OCI-LY3 (cell line): Measurements from ENCODE around the gene PMM2.

Source experiments
- H2AFZ ChIP-seq: fragments of 200-600, 300-600 bp; shearing (Covaris generic); 2 replicates; pipeline ENCODE4 v1.6.0; 2014; ENCODE audit warnings: antibody characterized with exemption, low read depth, low read length
- H3K27ac ChIP-seq: fragments of 200-600, 300-600 bp; sonication (generic); 2 replicates; pipeline ENCODE4 v1.5.1; 2014; ENCODE audit warnings: mild to moderate bottlenecking, low read length, moderate library complexity, mixed read lengths
- H3K27me3 ChIP-seq: fragments of 200-600, 300-600 bp; sonication (generic); 2 replicates; pipeline ENCODE4 v1.6.1; 2014; ENCODE audit warnings: low read depth, low read length, mixed read lengths
- H3K36me3 ChIP-seq: fragments of 200-600, 300-600 bp; sonication (generic); replicated peaks from 2 replicates; pipeline ENCODE3; 2014; ENCODE audit warnings: low read depth, low read length, mixed read lengths
- H3K4me1 ChIP-seq: fragments of 300-600, 200-600 bp; sonication (generic); 2 replicates; pipeline ENCODE4 v1.6.1; 2014; ENCODE audit warnings: low read length, mixed read lengths
- H3K4me2 ChIP-seq: fragments of 200-600, 300-600 bp; sonication (generic); 2 replicates; pipeline ENCODE4 v1.6.1; 2014; ENCODE audit warnings: low read length, mixed read lengths
- H3K4me3 ChIP-seq: fragments of 300-600, 200-600 bp; sonication (generic); 2 replicates; pipeline ENCODE4 v1.5.1; 2014; ENCODE audit warnings: antibody characterized with exemption, mild to moderate bottlenecking, low read length, moderate library complexity
- H3K79me2 ChIP-seq: fragments of 300-600, 200-600 bp; shearing (Covaris generic); 2 replicates; pipeline ENCODE4 v1.6.1; 2014; ENCODE audit warnings: mild to moderate bottlenecking, low read length, mixed read lengths
- H3K9ac ChIP-seq: fragments of 300-600, 200-600 bp; shearing (Covaris generic); 2 replicates; pipeline ENCODE4 v1.6.0; 2014; ENCODE audit warnings: mild to moderate bottlenecking, low read length, moderate library complexity
- H3K9me3 ChIP-seq: fragments of 200-600, 300-600 bp; shearing (Covaris generic); 2 replicates; pipeline ENCODE4 v1.6.1; 2014; ENCODE audit warnings: low read length, mixed read lengths; ENCODE audit not compliant: insufficient read depth
- H4K20me1 ChIP-seq: fragments of 200-600, 300-600 bp; sonication (generic); 2 replicates; pipeline ENCODE4 v1.6.1; 2016; ENCODE audit warnings: low read length, mixed read lengths; ENCODE audit not compliant: insufficient read depth
- CTCF ChIP-seq: fragments of 200-600, 300-600 bp; sonication (generic); IDR thresholded peaks from 2 replicates; pipeline ENCODE4 v1.5.1; 2014; ENCODE audit warnings: antibody characterized with exemption, low read length, low read depth
- EZH2phosphoT487 ChIP-seq: fragments of 200-600 bp; shearing (Covaris generic); IDR thresholded peaks from 2 replicates; pipeline ENCODE4 v1.6.1; 2018; ENCODE audit warnings: antibody characterized with exemption, mixed run types, low read depth

Gene PMM2

GRCh38 chr16:8862309-8863130 is 64.9 kb downstream of the PMM2 start:
- Histone ChIP-seq H4K20me1 (peaks cover 81% of the 10 kb centered on the region), H3K4me3 (no peak overlapping the region), H3K4me1 (peaks cover 10% of the 10 kb centered on the region), H3K27ac (no peak overlapping the region), H3K9ac (no peak overlapping the region), H3K79me2 (peaks cover 68% of the 10 kb centered on the region), H3K4me2 (no peak overlapping the region), H3K36me3 (peaks cover 17% of the 10 kb centered on the region), H2AFZ (no peak overlapping the region), H3K27me3 (no peaks in the 10 kb centered on the region), H3K9me3 (no peaks in the 10 kb centered on the region)
- TF ChIP-seq EZH2phosphoT487 = no peak
- TF ChIP-seq CTCF = no peak

GRCh38 chr16:8863594-8864424 is 66.2 kb downstream of the PMM2 start:
- H3K27me3 ChIP-seq = no peaks in the 10 kb centered on the region
- peaks cover 75% of the 10 kb centered on the region for H4K20me1 ChIP-seq
- no peak overlapping the region for H3K9ac ChIP-seq
- H3K36me3 ChIP-seq = peaks cover 9% of the 10 kb centered on the region
- no peak overlapping the region for H2AFZ ChIP-seq
- no peak overlapping the region for H3K4me2 ChIP-seq
- TF ChIP-seq EZH2phosphoT487 = no peak
- peaks cover 75% of the 10 kb centered on the region for H3K79me2 ChIP-seq
- H3K9me3 ChIP-seq = no peaks in the 10 kb centered on the region
- peaks cover 11% of the 10 kb centered on the region for H3K4me1 ChIP-seq
- H3K4me3 ChIP-seq = no peak overlapping the region
- H3K27ac ChIP-seq = no peak overlapping the region

GRCh38 chr16:8864480-8865110 is 67.0 kb downstream of the PMM2 start:
- Histone ChIP-seq H3K4me1 (peaks cover 15% of the 10 kb centered on the region), H3K27me3 (no peaks in the 10 kb centered on the region), H3K4me2 (no peak overlapping the region), H3K9me3 (no peaks in the 10 kb centered on the region), H3K9ac (no peak overlapping the region), H3K4me3 (no peak overlapping the region), H3K79me2 (peaks cover 69% of the 10 kb centered on the region), H4K20me1 (peaks cover 68% of the 10 kb centered on the region), H3K27ac (no peak overlapping the region), H3K36me3 (peaks cover 9% of the 10 kb centered on the region), H2AFZ (no peak overlapping the region)
- no peak for TF ChIP-seq EZH2phosphoT487
- TF ChIP-seq CTCF = no peak

GRCh38 chr16:8865145-8865882 is 67.7 kb downstream of the PMM2 start:
- peaks cover 5% of the 10 kb centered on the region for H3K36me3 ChIP-seq
- H3K27ac ChIP-seq = no peak overlapping the region
- H2AFZ ChIP-seq = no peak overlapping the region
- peaks cover 15% of the 10 kb centered on the region for H3K4me1 ChIP-seq
- peaks cover 62% of the 10 kb centered on the region for H4K20me1 ChIP-seq
- no peak overlapping the region for H3K9ac ChIP-seq
- H3K4me2 ChIP-seq = no peak overlapping the region
- no peaks in the 10 kb centered on the region for H3K9me3 ChIP-seq
- H3K4me3 ChIP-seq = no peak overlapping the region
- H3K27me3 ChIP-seq = no peaks in the 10 kb centered on the region
- no peak for TF ChIP-seq CTCF
- TF ChIP-seq EZH2phosphoT487 = no peak
- H3K79me2 ChIP-seq = peaks cover 64% of the 10 kb centered on the region
